T-helper 9 cell (primary cell): Measurements from ENCODE around the gene SEL1L2.

Source experiments
- DNase-seq: peaks from one replicate; pipeline ENCODE4 v3.0.0-alpha.2; 2020

Gene SEL1L2

DNA sequence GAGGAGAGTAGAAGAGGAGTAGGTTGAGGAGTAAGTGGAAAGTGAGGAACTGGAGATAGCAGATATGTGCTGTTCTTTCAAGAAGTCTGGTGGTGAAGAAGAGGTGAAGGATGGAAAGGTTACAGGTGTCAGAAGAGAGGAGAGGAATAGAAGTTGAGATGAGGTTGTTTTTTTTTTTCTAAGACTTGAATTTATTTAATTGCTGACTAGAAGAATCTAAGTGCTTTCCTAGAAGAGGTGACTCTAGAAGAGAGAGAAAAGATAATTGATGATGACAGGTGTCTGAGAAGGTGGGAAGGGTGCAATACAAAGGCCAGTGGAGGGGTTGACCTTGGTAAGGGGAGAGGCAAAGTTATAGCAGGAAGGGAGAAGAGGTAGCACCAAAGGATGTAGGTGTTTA, 180.0 kb downstream of the SEL1L2 start:
- DNase-seq = no peak

DNA sequence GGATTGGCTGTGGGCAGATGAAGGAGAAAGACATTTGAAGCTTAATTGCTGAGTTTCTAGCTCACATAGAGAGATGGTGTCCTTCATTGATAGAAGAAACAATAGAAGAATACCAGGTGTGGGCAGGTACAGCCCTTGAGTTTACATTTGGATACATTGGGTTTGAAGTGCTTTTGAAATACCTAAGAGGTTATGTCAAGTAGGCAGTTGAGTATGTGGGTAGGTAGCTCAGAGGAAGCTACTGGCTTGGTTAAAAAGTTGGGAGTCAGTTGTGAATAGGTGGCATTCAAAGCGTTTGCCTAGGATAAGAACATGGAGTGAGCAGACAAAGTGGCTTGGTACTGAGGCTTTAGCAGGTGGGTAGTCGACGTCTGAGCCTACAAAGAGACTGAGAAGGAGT, 180.6 kb downstream of the SEL1L2 start:
- no peak for DNase-seq

DNA sequence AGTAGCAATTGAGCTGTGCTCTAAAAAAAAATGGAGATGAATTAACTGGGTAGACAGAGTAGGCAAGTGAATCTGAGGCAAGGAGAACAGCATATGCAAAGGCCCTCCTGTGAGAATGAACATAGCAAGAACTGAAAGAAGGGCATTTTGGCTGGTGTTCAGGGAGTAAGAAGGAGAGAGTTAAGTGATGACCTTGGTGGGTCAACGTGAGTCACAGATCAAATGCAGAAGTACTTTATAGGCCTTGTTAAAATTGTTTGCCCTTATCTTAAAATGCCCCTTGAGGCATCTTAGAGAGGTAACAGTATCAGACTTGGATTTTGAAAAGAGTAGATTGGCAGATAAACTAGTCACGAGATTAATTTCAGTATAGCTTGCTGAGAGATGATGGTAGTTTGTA, 181.0 kb downstream of the SEL1L2 start:
- no peak for DNase-seq

DNA sequence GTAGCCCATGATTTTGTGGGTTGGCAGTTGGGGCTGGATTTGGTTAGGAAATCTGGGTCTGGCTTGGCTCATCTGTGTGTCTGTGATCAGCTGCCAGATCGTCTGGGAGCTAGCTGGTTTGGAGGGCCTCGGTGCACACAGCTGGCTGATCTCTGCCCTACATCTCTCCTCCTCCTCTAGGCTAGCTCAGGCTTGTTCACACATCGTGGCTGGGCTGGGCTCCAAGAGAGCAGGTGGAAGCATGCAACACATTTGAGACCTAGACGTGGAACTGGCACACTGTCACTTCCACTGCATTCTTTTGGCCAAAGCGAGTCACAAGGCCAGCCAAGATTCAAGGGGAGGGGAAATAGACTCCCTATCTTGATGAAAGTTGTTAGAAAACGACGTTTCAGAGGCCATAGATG, 189.7 kb downstream of the SEL1L2 start:
- DNase-seq = no peak

- DNase-seq = no peak
These were observed 190.4 kb downstream of the SEL1L2 start for GRCh38 chr20:13799974-13800373.
